Natural killer cell (primary cell): ENCODE results near the gene SLC9A4. TPM values are rescaled to one million over a fixed set of nuclear protein-coding genes. Genes with fewer than 3 reads are reported as not detected.

Experiments
- ATAC-seq, 3 donors: fragments of 150-1000 bp in 2 of 3; fragments of 200-7000 bp in 1 of 3; cut with Tn5 transposase; 1 replicate in 1 of 3; 2 replicates in 2 of 3; pipeline ENCODE4 v1.10.0; 2021; ENCODE audit warnings: mild to moderate bottlenecking in 2 of 3, moderate library complexity in 2 of 3
- DNase-seq, 2 donors: peaks; one replicate each; pipeline versions ENCODE4 v3.0.0 to v3.0.0-alpha.2; 2013 to 2021; ENCODE audit warnings: mixed read lengths in 1 of 2
- H3K27ac ChIP-seq: one replicate; pipeline ENCODE4 v1.5.1; 2013; ENCODE audit warnings: mild to moderate bottlenecking, low read length
- H3K27me3 ChIP-seq: one replicate; pipeline ENCODE4 v1.6.1; 2013; ENCODE audit warnings: low read length; ENCODE audit not compliant: control insufficient read depth, insufficient read depth
- H3K36me3 ChIP-seq: one replicate; pipeline ENCODE4 v1.6.1; 2013; ENCODE audit warnings: low read length; ENCODE audit not compliant: control insufficient read depth, insufficient read depth
- H3K4me1 ChIP-seq: one replicate; pipeline ENCODE4 v1.6.1; 2013; ENCODE audit warnings: low read length; ENCODE audit not compliant: control insufficient read depth, insufficient read depth
- H3K4me3 ChIP-seq: one replicate; pipeline ENCODE4 v1.5.1; 2013; ENCODE audit warnings: low read length
- H3K9me3 ChIP-seq: one replicate; pipeline ENCODE4 v1.6.1; 2013; ENCODE audit warnings: low read length; ENCODE audit not compliant: control insufficient read depth, insufficient read depth
- H3K27ac Mint-ChIP-seq, 2 donors: one replicate each; pipeline ENCODE4 v1.8.0; 2022; ENCODE audit warnings: mild to moderate bottlenecking in 2 of 2, mixed read lengths in 2 of 2, moderate library complexity in 1 of 2
- H3K27me3 Mint-ChIP-seq, 2 donors: one replicate each; pipeline ENCODE4 v1.8.0; 2022; ENCODE audit warnings: low read depth in 2 of 2, mixed read lengths in 2 of 2
- H3K36me3 Mint-ChIP-seq: one replicate; pipeline ENCODE4 v1.8.0; 2022; ENCODE audit warnings: mixed read lengths
- H3K4me1 Mint-ChIP-seq, 2 donors: one replicate each; pipeline ENCODE4 v1.8.0; 2022; ENCODE audit warnings: mixed read lengths in 2 of 2
- H3K4me3 Mint-ChIP-seq: one replicate; pipeline ENCODE4 v1.8.0; 2022; ENCODE audit warnings: mild to moderate bottlenecking, moderate library complexity, mixed read lengths
- H3K9me3 Mint-ChIP-seq, 2 donors: one replicate each; pipeline ENCODE4 v1.8.0; 2022; ENCODE audit warnings: mixed read lengths in 2 of 2
- WGBS: methylation state at CpG from one replicate; pipeline ENCODE4 v1.1.7; 2013; ENCODE audit warnings: missing lambda C conversion rate; ENCODE audit not compliant: insufficient coverage; 5-methylcytosine and 5-hydroxymethylcytosine counted together
- intact Hi-C: fragments of 100-400 bp; cut with micrococcal nuclease; formaldehyde crosslinking; loops from one replicate; pipeline ENCODE4 v1.14.2; 2022
- total RNA-seq, 4 donors: library from RNA; stranded (reverse); fragments of 120-200 nt in 1 of 4; gene quantifications; one replicate each; pipeline versions ENCODE4 v1.2.3 to v1.2.4, GENCODE V29; 2013 to 2022
- TF ChIP-seq, protein P1 (sequence below): fragments of 200-600 bp; IDR thresholded peaks from one replicate; pipeline ENCODE4 v1.8.0; 2022; ENCODE audit warnings: antibody characterized with exemption

SLC9A4 gene
- total RNA-seq, 3 donors from 2014 or later (not counting 1 experiment from before 2014, with no cell fraction given): 0.19 to 0.38 TPM; not detected in 1

DNA sequence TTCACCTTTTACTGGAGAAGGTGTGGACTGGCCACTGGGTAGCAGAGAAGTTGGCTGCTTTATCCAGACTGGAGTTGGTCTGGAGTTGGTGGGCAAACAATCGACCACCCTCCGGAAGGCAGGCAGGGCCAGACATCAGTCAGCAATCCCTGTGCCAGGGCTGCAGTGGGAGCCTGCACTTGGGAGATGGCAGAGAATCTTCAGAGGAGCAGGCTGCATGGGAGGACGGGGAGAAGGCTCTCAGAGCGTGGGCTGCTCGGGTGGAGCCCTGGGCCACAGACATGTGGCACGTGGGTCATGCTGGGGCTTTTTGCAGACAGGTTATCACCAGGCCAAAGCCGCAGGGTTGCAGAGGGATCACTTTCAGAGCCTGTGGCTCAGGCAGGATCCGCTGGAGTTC lies 29.6 kb downstream of the SLC9A4 start:
- no peak overlapping the region for H3K4me3 Mint-ChIP-seq
- ATAC-seq: peak in 1 of 3 donors; percentile 21
- Histone ChIP-seq H3K36me3 (no peaks in the 10 kb centered on the region), H3K4me1 (peaks cover 3% of the 10 kb centered on the region), H3K27ac (no peak overlapping the region), H3K9me3 (no peaks in the 10 kb centered on the region), H3K4me3 (no peak overlapping the region), H3K27me3 (no peaks in the 10 kb centered on the region)
- H3K27me3 Mint-ChIP-seq: no peaks in the 10 kb centered on the region
- no peaks in the 10 kb centered on the region for H3K36me3 Mint-ChIP-seq
- H3K9me3 Mint-ChIP-seq: no peaks in the 10 kb centered on the region
- intact Hi-C loops: no loop called here
- WGBS: 82% methylated on average over 8 of the region's 8 CpGs
- H3K27ac Mint-ChIP-seq: no peak overlapping the region
- TF ChIP-seq, protein P1, sequence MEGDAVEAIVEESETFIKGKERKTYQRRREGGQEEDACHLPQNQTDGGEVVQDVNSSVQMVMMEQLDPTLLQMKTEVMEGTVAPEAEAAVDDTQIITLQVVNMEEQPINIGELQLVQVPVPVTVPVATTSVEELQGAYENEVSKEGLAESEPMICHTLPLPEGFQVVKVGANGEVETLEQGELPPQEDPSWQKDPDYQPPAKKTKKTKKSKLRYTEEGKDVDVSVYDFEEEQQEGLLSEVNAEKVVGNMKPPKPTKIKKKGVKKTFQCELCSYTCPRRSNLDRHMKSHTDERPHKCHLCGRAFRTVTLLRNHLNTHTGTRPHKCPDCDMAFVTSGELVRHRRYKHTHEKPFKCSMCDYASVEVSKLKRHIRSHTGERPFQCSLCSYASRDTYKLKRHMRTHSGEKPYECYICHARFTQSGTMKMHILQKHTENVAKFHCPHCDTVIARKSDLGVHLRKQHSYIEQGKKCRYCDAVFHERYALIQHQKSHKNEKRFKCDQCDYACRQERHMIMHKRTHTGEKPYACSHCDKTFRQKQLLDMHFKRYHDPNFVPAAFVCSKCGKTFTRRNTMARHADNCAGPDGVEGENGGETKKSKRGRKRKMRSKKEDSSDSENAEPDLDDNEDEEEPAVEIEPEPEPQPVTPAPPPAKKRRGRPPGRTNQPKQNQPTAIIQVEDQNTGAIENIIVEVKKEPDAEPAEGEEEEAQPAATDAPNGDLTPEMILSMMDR: no peak
- H3K4me1 Mint-ChIP-seq: peaks cover 8 to 21% of the 10 kb centered on the region in 2 donors
- DNase-seq: no peak

DNA sequence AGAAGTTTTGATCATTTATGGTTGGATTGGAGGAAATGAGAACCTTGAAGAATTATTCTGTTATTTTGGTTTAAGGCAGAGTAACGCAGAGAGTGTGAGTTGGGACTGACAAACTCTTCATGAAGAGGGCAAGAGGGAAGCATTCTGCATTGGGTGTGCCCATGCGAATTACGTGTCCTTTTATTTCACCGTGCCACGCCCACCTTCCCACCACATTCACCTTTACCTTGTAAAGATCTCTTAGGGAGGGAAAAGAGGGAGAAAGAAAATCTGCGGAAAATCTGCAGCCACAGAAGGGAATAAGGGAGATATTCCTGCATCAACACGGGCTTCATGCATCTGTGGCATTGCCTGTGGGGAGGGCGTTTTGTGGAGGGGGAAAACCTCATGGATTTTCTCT lies 31.8 kb downstream of the SLC9A4 start:
- Mint-ChIP-seq H3K4me3 (no peak overlapping the region), H3K27ac (no peak overlapping the region), H3K4me1 (peaks cover 8 to 22% of the 10 kb centered on the region in 2 donors), H3K36me3 (no peaks in the 10 kb centered on the region), H3K27me3 (peaks cover 3 to 6% of the 10 kb centered on the region in 2 donors), H3K9me3 (no peaks in the 10 kb centered on the region)
- ATAC-seq (no peak), DNase-seq (no peak)
- no peaks in the 10 kb centered on the region for H3K9me3 ChIP-seq
- WGBS: 91% methylated on average over 6 of the region's 8 CpGs
- no peaks in the 10 kb centered on the region for H3K27me3 ChIP-seq
- H3K36me3 ChIP-seq: no peaks in the 10 kb centered on the region
- intact Hi-C loops: no loop called here
- TF ChIP-seq, protein P1: no peak
- H3K4me3 ChIP-seq: no peak overlapping the region
- peaks cover 6% of the 10 kb centered on the region for H3K4me1 ChIP-seq
- no peak overlapping the region for H3K27ac ChIP-seq

DNA sequence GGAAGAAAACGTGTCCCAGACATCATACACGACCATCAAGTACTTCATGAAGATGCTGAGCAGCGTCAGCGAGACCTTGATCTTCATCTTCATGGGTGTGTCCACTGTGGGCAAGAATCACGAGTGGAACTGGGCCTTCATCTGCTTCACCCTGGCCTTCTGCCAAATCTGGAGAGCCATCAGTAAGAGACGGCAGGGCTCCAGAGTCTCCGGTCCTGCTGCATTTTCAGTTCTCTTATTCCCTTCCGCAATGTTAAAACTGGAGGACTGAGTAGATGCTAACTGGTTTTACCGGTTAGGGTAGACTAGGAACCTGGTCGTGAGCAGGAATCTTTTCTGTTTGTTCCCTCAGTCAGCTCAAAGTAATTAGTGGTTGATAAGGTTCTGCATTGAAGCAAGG lies 32.3 kb downstream of the SLC9A4 start:
- intact Hi-C loops: no loop called here
- DNase-seq (no peak), ATAC-seq (no peak)
- H3K4me1 ChIP-seq: peaks cover 6% of the 10 kb centered on the region
- Mint-ChIP-seq H3K36me3 (no peaks in the 10 kb centered on the region), H3K9me3 (no peaks in the 10 kb centered on the region), H3K27ac (no peak overlapping the region), H3K4me3 (no peak overlapping the region), H3K27me3 (peaks cover 3 to 6% of the 10 kb centered on the region in 2 donors), H3K4me1 (peaks cover 8 to 23% of the 10 kb centered on the region in 2 donors)
- no peaks in the 10 kb centered on the region for H3K9me3 ChIP-seq
- 81% methylated on average over 10 of the region's 10 CpGs for WGBS
- no peaks in the 10 kb centered on the region for H3K27me3 ChIP-seq
- no peak overlapping the region for H3K4me3 ChIP-seq
- TF ChIP-seq, protein P1: no peak
- no peaks in the 10 kb centered on the region for H3K36me3 ChIP-seq
- H3K27ac ChIP-seq: no peak overlapping the region

DNA sequence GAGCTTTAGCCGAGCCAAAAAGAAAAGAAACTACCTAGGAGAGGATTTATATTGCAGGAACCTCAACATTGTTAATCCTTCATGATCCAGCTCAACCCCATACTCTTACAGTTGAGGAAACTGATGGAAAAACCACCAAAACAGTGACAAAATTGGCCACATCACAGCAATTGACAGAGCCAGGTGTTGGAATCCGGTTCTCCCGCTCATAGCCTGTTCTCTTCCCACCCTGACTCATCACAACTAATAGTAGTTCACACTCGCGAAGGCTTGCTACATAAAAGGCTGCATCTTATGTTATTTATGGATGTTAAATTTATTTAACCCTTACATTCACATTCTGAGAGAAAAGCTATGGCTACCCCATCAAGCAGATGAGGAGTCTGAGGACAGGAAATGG lies 33.7 kb downstream of the SLC9A4 start:
- Mint-ChIP-seq H3K4me3 (no peak overlapping the region), H3K9me3 (no peaks in the 10 kb centered on the region)

More for the DNA sequence above, 33.7 kb downstream of the SLC9A4 start:
- Histone ChIP-seq H3K9me3 (no peaks in the 10 kb centered on the region), H3K27ac (no peak overlapping the region), H3K4me3 (no peak overlapping the region), H3K36me3 (no peaks in the 10 kb centered on the region), H3K27me3 (no peaks in the 10 kb centered on the region), H3K4me1 (peaks cover 3% of the 10 kb centered on the region)
- no peak overlapping the region for H3K27ac Mint-ChIP-seq
- H3K4me1 Mint-ChIP-seq: peaks cover 8 to 19% of the 10 kb centered on the region in 2 donors
- H3K36me3 Mint-ChIP-seq: no peaks in the 10 kb centered on the region
- intact Hi-C loops: no loop called here
- ATAC-seq (no peak), DNase-seq (no peak)
- 100% methylated on average over 2 of the region's 5 CpGs for WGBS
- TF ChIP-seq, protein P1: no peak
- peaks cover 3 to 7% of the 10 kb centered on the region in 2 donors for H3K27me3 Mint-ChIP-seq
